Measurements from ENCODE around the gene ALDOB.

Gene ALDOB

DNA sequence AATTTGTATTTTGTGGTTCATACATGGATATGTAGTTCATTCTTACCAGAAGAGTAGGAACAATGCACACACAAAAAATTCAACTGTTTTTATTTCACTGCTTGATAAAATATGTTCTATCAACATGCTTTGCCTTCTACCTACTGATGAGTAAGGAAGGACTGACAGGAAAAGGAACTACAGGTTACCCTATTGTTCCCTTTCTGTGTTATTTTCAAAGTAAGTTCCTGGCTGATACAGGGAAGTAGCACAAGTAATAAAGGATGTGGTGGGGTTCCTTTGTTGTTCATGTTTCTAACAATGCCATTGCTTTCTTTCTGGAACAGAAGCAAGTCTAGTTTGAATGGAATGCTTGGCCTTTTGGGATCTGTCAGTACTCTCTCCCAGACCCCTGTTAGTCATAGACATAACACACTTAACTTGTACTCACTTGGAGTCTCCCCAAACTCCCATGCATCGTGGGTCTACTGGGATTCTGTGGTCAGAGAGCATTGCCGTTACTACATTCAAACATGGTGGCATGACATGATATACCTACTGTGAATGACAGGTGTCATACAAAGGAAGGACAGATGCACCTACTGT is 20.2 kb upstream of the ALDOB start:
- Histone ChIP-seq H3K36me3 (ENCODE audit: control insufficient read depth, low read length) (no peaks in the 10 kb centered on the region), H3K9me3 (ENCODE audit: control insufficient read depth, insufficient read depth, low read length) (peaks cover 8% of the 10 kb centered on the region), H3K27me3 (ENCODE audit: control insufficient read depth, low read length) (no peaks in the 10 kb centered on the region), H3K27ac (ENCODE audit: low read depth, low read length) (no peak overlapping the region), H3K4me1 (ENCODE audit: control insufficient read depth, low read length) (no peaks in the 10 kb centered on the region), H4K20me1 (ENCODE audit: control insufficient read depth, insufficient read depth, low read depth, low read length) (no peaks in the 10 kb centered on the region), H3K79me2 (ENCODE audit: control insufficient read depth, low read length) (no peaks in the 10 kb centered on the region), H3F3A (ENCODE audit: control insufficient read depth, insufficient read depth) (no peaks in the 10 kb centered on the region), H3K9me2 (replicated peaks; ENCODE audit: control insufficient read depth, low read length) (no peaks in the 10 kb centered on the region), H3K4me3 (ENCODE audit: low read length) (no peak overlapping the region), H3K4me2 (ENCODE audit: low read length) (no peak overlapping the region)
- TF ChIP-seq EZH2phosphoT487 (IDR thresholded peaks at IDR 0.05; ENCODE audit: borderline replicate concordance, low read length), result no peak
- TF ChIP-seq, protein P1, sequence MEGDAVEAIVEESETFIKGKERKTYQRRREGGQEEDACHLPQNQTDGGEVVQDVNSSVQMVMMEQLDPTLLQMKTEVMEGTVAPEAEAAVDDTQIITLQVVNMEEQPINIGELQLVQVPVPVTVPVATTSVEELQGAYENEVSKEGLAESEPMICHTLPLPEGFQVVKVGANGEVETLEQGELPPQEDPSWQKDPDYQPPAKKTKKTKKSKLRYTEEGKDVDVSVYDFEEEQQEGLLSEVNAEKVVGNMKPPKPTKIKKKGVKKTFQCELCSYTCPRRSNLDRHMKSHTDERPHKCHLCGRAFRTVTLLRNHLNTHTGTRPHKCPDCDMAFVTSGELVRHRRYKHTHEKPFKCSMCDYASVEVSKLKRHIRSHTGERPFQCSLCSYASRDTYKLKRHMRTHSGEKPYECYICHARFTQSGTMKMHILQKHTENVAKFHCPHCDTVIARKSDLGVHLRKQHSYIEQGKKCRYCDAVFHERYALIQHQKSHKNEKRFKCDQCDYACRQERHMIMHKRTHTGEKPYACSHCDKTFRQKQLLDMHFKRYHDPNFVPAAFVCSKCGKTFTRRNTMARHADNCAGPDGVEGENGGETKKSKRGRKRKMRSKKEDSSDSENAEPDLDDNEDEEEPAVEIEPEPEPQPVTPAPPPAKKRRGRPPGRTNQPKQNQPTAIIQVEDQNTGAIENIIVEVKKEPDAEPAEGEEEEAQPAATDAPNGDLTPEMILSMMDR (IDR thresholded peaks at IDR 0.05; ENCODE audit: low read depth, low read length, poor library complexity, severe bottlenecking), result no peak

DNA sequence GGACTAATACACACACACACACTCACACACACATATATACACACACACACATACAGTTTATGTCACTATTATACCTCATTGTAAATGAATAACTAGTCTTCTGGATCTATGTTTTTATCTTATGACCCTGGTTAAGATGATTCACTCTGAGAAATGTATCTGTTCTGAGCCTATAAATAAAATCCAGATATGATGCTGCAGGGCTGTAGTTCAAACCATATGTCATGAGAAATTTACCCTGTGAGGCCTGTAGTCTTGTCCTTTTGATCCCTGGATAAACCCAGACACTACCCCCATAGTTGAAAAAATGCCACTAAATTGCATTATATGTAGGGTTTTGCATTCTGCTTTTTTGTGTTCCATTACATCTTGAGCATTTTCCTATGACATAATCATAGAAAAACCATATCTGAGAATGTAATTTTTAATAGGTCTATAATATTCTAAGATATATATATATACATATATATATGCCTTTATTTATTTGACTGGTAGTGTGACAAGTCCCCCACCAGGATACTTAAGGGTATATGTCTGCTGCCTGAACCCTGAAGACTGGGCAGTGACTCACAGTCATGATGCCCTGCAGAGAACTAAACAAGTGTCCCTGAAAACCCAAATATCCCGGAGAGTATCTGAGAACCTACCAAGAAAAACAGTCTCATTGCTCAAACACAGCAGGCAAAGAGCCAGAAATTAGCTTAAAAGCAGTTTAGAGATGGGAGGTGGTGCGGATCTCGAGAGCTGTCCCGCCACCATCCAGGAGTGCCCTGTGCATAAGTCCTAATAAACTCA is 18.4 kb upstream of the ALDOB start:
- 0 out of 2 replicates have a peak, but pooled peaks cover 4% of the 10 kb centered on the region for H3F3A ChIP-seq (ENCODE audit: control insufficient read depth, insufficient read depth)
- H3K4me1 ChIP-seq (ENCODE audit: control insufficient read depth, low read length), result peaks cover 6% of the 10 kb centered on the region
- no peak for TF ChIP-seq EZH2phosphoT487 (IDR thresholded peaks at IDR 0.05; ENCODE audit: borderline replicate concordance, low read length)
- TF ChIP-seq, protein P1 (IDR thresholded peaks at IDR 0.05; ENCODE audit: low read depth, low read length, poor library complexity, severe bottlenecking), result no peak
- no peak overlapping the region for H3K27ac ChIP-seq (ENCODE audit: low read depth, low read length)
- no peak overlapping the region for H3K4me2 ChIP-seq (ENCODE audit: low read length)
- peaks cover 7% of the 10 kb centered on the region; the same call in 1 of the 2 replicates for H3K27me3 ChIP-seq (ENCODE audit: control insufficient read depth, low read length)
- H3K9me2 ChIP-seq (replicated peaks; ENCODE audit: control insufficient read depth, low read length), result no peaks in the 10 kb centered on the region
- H4K20me1 ChIP-seq (ENCODE audit: control insufficient read depth, insufficient read depth, low read depth, low read length), result no peaks in the 10 kb centered on the region
- H3K79me2 ChIP-seq (ENCODE audit: control insufficient read depth, low read length), result no peaks in the 10 kb centered on the region
- H3K4me3 ChIP-seq (ENCODE audit: low read length), result no peak overlapping the region
- H3K9me3 ChIP-seq (ENCODE audit: control insufficient read depth, insufficient read depth, low read length), result peaks cover 8% of the 10 kb centered on the region
- no peaks in the 10 kb centered on the region for H3K36me3 ChIP-seq (ENCODE audit: control insufficient read depth, low read length)

DNA sequence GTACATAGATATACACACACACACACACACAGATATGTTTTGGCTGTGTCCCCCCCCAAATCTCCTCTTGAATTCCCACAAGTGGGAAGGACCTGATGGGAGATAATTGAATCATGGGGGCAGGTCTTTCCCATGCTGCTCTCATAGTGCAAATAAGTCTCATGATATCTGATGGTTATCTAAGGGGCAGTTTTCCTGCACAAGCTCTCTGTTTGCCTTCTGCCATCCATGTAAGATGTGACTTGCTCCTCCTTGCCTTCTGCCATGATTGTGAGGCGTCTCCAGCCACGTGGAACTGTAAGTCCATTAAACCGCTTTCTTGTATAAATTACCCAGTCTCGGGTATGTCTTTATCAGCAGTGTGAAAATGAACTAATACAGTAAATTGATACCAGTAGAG is 15.9 kb upstream of the ALDOB start:
- no peak overlapping the region for H3K27ac ChIP-seq (ENCODE audit: low read depth, low read length)
- no peak for TF ChIP-seq EZH2phosphoT487 (IDR thresholded peaks at IDR 0.05; ENCODE audit: borderline replicate concordance, low read length)
- TF ChIP-seq, protein P1 (IDR thresholded peaks at IDR 0.05; ENCODE audit: low read depth, low read length, poor library complexity, severe bottlenecking), result no peak
- no peaks in the 10 kb centered on the region for H3K9me2 ChIP-seq (replicated peaks; ENCODE audit: control insufficient read depth, low read length)
- no peaks in the 10 kb centered on the region for H3K79me2 ChIP-seq (ENCODE audit: control insufficient read depth, low read length)
- H3K4me1 ChIP-seq (ENCODE audit: control insufficient read depth, low read length), result peaks cover 12% of the 10 kb centered on the region
- H3K36me3 ChIP-seq (ENCODE audit: control insufficient read depth, low read length), result no peaks in the 10 kb centered on the region
- 0 out of 2 replicates have a peak, but pooled peaks cover 4% of the 10 kb centered on the region for H3F3A ChIP-seq (ENCODE audit: control insufficient read depth, insufficient read depth)
- H4K20me1 ChIP-seq (ENCODE audit: control insufficient read depth, insufficient read depth, low read depth, low read length), result no peaks in the 10 kb centered on the region
- H3K9me3 ChIP-seq (ENCODE audit: control insufficient read depth, insufficient read depth, low read length), result peaks cover 8% of the 10 kb centered on the region
- no peak overlapping the region for H3K4me3 ChIP-seq (ENCODE audit: low read length)
- H3K4me2 ChIP-seq (ENCODE audit: low read length), result no peak overlapping the region
- H3K27me3 ChIP-seq (ENCODE audit: control insufficient read depth, low read length), result peaks cover 7% of the 10 kb centered on the region; the same call in 1 of the 2 replicates
